IPS DF 6.9 (cell line): ENCODE measurements around the gene KRTAP10-1.

ENCODE experiments used
- DNase-seq: peaks from one replicate; pipeline ENCODE4 v3.0.0-alpha.2; 2013; ENCODE audit warnings: low read depth, low spot score
- H3K27ac ChIP-seq: one replicate; pipeline ENCODE4 v1.5.1; 2013; ENCODE audit warnings: low read length, control low read depth
- H3K27me3 ChIP-seq: 2 replicates; pipeline ENCODE4 v1.6.1; 2013; ENCODE audit warnings: mild to moderate bottlenecking, low read length; ENCODE audit not compliant: control insufficient read depth, insufficient read depth
- H3K36me3 ChIP-seq: 2 replicates; pipeline ENCODE4 v1.6.1; 2013; ENCODE audit warnings: low read length; ENCODE audit not compliant: control insufficient read depth, insufficient read depth
- H3K4me1 ChIP-seq: 2 replicates; pipeline ENCODE4 v1.6.1; 2013; ENCODE audit warnings: low read length; ENCODE audit not compliant: control insufficient read depth, insufficient read depth
- H3K4me3 ChIP-seq: 2 replicates; pipeline ENCODE4 v1.5.1; 2013; ENCODE audit warnings: mild to moderate bottlenecking, low read length
- H3K9me3 ChIP-seq: 2 replicates; pipeline ENCODE4 v1.6.1; 2013; ENCODE audit warnings: low read length, inconsistent platforms; ENCODE audit not compliant: control insufficient read depth, insufficient read depth
- WGBS: extraction: QIAGEN DNeasy Blood & Tissue Kit; methylation state at CpG from one replicate; pipeline ENCODE4 v1.1.7; 2013; ENCODE audit warnings: mixed read lengths, missing lambda C conversion rate; ENCODE audit not compliant: insufficient read length, insufficient coverage; 5-methylcytosine and 5-hydroxymethylcytosine counted together

The KRTAP10-1 gene

GRCh38 chr21:44498280-44499210, 41.5 kb downstream of the KRTAP10-1 start:
- WGBS: no CpG with 5 or more reads among the region's 27 CpGs
- no peaks in the 10 kb centered on the region for H3K9me3 ChIP-seq
- DNase-seq: no peak
- H3K27me3 ChIP-seq: no peaks in the 10 kb centered on the region
- H3K27ac ChIP-seq: no peak overlapping the region
- no peak overlapping the region for H3K4me3 ChIP-seq
- H3K4me1 ChIP-seq: no peaks in the 10 kb centered on the region; the same call in 1 of the 2 replicates
- H3K36me3 ChIP-seq: no peaks in the 10 kb centered on the region

- WGBS: no CpG with 5 or more reads among the region's 6 CpGs
- DNase-seq: no peak
- Histone ChIP-seq H3K4me1 (no peaks in the 10 kb centered on the region; the same call in 1 of the 2 replicates), H3K27me3 (no peaks in the 10 kb centered on the region), H3K9me3 (no peaks in the 10 kb centered on the region), H3K4me3 (no peak overlapping the region), H3K27ac (no peak overlapping the region), H3K36me3 (no peaks in the 10 kb centered on the region)
These were observed 42.3 kb downstream of the KRTAP10-1 start for GRCh38 chr21:44497703-44498126.

- no peak overlapping the region for H3K27ac ChIP-seq
- DNase-seq: no peak
- H3K4me3 ChIP-seq: no peak overlapping the region
- H3K4me1 ChIP-seq: no peaks in the 10 kb centered on the region; the same call in 1 of the 2 replicates
- no peaks in the 10 kb centered on the region for H3K9me3 ChIP-seq
- peaks cover 2% of the 10 kb centered on the region; the same call in 1 of the 2 replicates for H3K36me3 ChIP-seq
- WGBS: no CpG with 5 or more reads among the region's 27 CpGs
- H3K27me3 ChIP-seq: no peaks in the 10 kb centered on the region
These were observed 43.1 kb downstream of the KRTAP10-1 start for GRCh38 chr21:44496564-44497550.

- Histone ChIP-seq H3K36me3 (peaks cover 6% of the 10 kb centered on the region; the same call in 1 of the 2 replicates), H3K4me1 (no peaks in the 10 kb centered on the region; the same call in 1 of the 2 replicates), H3K4me3 (no peak overlapping the region), H3K27ac (no peak overlapping the region), H3K27me3 (no peaks in the 10 kb centered on the region), H3K9me3 (no peaks in the 10 kb centered on the region)
- no peak for DNase-seq
- whole genome bisulfite sequencing: no CpG with 5 or more reads among the region's 16 CpGs
These were observed 44.1 kb downstream of the KRTAP10-1 start for GRCh38 chr21:44495611-44496563.

- Histone ChIP-seq H3K4me1 (no peaks in the 10 kb centered on the region; the same call in 1 of the 2 replicates), H3K27me3 (no peaks in the 10 kb centered on the region), H3K36me3 (peaks cover 7% of the 10 kb centered on the region; the same call in 1 of the 2 replicates), H3K9me3 (no peaks in the 10 kb centered on the region), H3K27ac (no peak overlapping the region), H3K4me3 (no peak overlapping the region)
- WGBS: no CpG with 5 or more reads among the region's 13 CpGs
- DNase-seq: no peak
These were observed 45.0 kb downstream of the KRTAP10-1 start for GRCh38 chr21:44494956-44495355.

- Histone ChIP-seq H3K4me1 (no peaks in the 10 kb centered on the region; the same call in 1 of the 2 replicates), H3K27me3 (no peaks in the 10 kb centered on the region), H3K36me3 (peaks cover 7% of the 10 kb centered on the region; the same call in 1 of the 2 replicates), H3K9me3 (no peaks in the 10 kb centered on the region), H3K4me3 (no peak overlapping the region), H3K27ac (no peak overlapping the region)
- WGBS: no CpG with 5 or more reads among the region's 17 CpGs
- no peak for DNase-seq
These were observed 45.6 kb downstream of the KRTAP10-1 start for GRCh38 chr21:44494418-44494817.

GRCh38 chr21:44492567-44493385, 47.2 kb downstream of the KRTAP10-1 start:
- no peak for DNase-seq
- Histone ChIP-seq H3K27me3 (no peaks in the 10 kb centered on the region), H3K27ac (no peak overlapping the region), H3K4me1 (no peaks in the 10 kb centered on the region; the same call in 1 of the 2 replicates), H3K9me3 (no peaks in the 10 kb centered on the region), H3K36me3 (peaks cover 7% of the 10 kb centered on the region; the same call in 1 of the 2 replicates), H3K4me3 (no peak overlapping the region)
- WGBS: no CpG with 5 or more reads among the region's 9 CpGs

- H3K4me1 ChIP-seq: no peaks in the 10 kb centered on the region
- no peak overlapping the region for H3K4me3 ChIP-seq
- H3K27me3 ChIP-seq: no peaks in the 10 kb centered on the region
- H3K9me3 ChIP-seq: no peaks in the 10 kb centered on the region
- no peak overlapping the region for H3K27ac ChIP-seq
- peaks cover 7% of the 10 kb centered on the region; the same call in 1 of the 2 replicates for H3K36me3 ChIP-seq
- DNase-seq: no peak
- no CpG with 5 or more reads among the region's 9 CpGs for WGBS
These were observed 49.2 kb downstream of the KRTAP10-1 start for GRCh38 chr21:44490816-44491215.

- Histone ChIP-seq H3K4me1 (no peaks in the 10 kb centered on the region), H3K4me3 (no peak overlapping the region), H3K9me3 (no peaks in the 10 kb centered on the region), H3K27me3 (no peaks in the 10 kb centered on the region), H3K27ac (no peak overlapping the region), H3K36me3 (peaks cover 7% of the 10 kb centered on the region; the same call in 1 of the 2 replicates)
- DNase-seq: no peak
- no CpG with 5 or more reads among the region's 19 CpGs for WGBS
These were observed 49.6 kb downstream of the KRTAP10-1 start for GRCh38 chr21:44490405-44490804.
